ENCODE measurements around the gene LGALS16.
"Not testable (repeated sequence)": the region's sequence is repeated elsewhere in the genome, so short reads cannot be mapped to it uniquely, and the experiment has no call there.

The LGALS16 gene

DNA sequence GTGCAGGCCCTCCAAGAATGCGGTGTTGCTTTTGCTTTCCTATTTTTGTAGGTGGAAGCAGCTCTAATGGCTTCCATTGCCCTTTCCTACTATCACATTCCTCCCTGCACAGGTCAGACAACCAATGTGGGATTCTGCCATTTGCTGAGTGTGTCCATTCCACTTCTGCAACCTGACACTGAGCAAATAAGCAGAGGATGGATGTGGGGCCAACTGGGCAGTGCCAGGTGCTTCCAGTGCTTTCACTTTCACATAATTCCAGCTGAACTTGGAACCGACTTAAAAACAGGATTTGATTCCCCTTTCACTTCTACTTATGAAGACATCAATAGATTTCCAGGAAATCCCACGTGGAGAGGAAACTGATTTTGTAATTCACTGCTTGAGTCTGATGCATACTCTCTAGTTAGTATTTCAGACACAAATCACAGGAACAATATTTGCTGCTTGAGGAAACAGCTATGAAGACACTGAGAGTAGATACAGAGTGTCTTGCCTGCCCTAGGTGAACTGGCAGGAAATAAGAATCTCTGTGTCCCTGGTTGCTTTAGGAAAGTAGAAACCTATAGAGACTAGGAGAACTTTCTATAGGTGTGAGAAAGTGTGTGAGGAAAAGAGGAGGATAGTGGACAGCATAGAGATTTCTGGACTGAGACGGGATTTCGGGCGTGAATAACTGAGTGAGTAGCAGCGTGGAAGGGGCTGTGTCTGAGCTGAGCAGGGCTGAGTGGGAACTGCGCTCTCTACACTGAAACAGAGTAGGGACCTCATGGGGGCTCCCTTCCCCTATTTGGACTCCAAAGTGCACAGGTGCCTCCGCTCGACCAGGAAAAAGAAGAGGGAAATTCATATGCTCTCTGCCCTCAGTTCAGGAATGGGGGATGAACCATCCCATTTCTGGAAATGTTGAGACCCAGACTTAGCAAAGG, 22.5 kb downstream of the LGALS16 start:
- DNase-seq (ENCODE audit: low read depth in 3 of 3, low spot score in 1 of 3): no peak

DNA sequence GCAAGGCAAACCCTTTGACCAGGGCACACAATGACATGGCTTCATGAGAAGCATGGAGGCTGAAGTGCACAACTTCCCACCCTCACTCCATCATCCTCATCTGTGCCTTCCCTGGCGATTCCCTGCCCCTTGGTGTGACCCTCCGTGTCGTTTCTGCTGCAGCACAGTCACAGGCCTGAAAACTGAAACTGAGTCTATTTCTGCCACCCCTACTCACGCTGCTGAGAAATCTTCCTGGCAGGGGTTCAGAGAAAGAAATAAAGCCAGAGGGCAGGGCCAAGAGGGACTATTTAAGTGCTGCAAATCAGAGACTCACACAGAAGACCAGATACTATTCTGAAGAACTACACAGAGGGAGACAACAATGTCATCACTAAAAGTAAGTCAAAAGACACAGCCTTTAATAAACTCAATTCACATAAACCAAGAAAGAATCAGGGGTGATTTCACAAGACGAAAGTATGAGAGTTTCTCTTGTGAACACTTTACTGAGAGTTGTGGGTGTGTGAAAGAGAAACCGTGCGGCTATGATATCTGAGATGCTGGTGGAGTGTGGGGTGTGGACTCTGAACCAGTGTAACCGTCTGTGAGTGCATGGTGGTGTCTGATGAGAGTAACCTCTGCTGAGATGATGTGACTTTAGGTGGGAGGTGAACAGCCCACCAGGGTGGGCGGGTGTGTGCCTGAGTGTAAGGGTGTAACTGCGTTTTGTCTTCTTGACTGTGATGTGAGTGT, 23.5 kb downstream of the LGALS16 start:
- DNase-seq (ENCODE audit: low read depth in 3 of 3, low spot score in 1 of 3): peak in 1 of 3 donors; percentile 28

DNA sequence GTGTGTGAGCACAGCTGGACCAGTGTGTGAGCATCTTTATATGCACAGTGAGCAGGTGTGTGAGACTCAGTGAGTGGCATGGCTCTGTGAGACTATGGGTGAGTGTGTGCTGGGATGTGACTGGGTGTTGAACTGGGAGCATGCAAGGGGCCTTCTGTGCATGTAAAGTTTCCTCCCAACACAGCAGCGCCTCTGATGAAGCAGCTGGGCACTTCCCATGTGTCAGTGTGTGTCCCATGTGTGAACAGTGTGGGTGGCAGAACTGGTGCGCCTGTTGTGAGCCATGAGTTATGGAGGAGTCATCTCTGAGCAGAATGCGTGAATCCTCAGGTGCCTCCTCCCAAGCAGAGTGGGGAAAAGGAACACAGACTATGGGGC, 24.1 kb downstream of the LGALS16 start:
- peak in 1 of 3 donors; percentile 26 for DNase-seq (ENCODE audit: low read depth in 3 of 3, low spot score in 1 of 3)

DNA sequence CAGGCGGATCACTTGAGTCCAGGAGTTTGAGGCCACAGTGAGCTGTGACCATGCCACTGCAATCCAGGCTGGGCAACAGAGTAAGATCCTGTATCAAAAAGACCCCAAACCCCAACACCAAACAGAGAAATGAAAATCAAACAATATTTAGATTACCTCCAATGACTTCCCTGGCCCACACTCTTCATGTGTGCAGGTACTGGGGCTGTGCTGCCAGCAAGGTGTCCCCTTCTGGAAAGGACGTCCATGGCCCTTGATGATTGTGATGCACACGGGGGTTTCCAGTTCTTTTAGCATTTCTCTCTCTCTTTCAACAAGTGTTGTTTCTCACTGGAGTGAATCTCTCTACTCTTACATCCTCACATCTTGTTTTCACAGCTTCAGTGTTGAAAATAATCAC, 24.9 kb downstream of the LGALS16 start:
- no peak for DNase-seq (ENCODE audit: low read depth in 3 of 3, low spot score in 1 of 3)

DNA sequence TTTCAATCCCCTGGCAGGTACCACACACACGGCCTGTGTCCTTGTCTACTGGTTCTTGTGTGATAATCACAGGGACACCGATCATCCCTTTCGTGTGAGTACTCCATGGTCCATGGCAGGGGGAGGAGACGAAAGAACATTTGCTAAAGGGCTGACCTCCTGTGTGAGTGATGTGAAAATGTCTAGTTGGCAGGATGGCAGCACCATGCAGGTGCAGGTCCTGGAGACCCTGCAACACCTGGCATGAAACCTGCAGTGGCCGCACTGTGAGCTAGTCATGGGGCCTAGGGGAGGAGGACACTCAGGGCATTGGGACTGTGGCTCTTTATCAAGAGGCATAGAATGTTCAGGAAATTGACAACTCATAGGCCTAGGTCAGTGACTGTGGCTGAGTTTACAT, 25.7 kb downstream of the LGALS16 start:
- no peak for DNase-seq (ENCODE audit: low read depth in 3 of 3, low spot score in 1 of 3)

DNA sequence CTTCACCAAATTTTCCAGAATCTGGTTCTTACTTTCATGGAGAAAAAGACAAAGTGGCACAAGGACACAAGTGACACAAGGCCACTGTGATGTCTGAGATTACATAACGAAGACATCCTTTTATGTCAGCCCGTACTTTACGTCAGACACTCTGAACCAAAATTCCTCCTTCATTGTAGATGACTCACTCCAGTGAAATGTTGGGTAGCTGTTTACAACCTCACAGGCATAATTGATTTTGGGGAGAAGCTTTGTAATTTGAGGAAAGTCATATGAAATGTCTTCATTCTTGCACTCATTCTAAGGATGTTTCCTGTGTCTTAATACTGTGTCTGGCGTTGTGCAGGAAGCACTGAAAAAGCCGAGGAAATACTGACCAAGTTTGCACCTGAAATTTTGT, 28.6 kb downstream of the LGALS16 start:
- DNase-seq (ENCODE audit: low read depth in 3 of 3, low spot score in 1 of 3): no peak

DNA sequence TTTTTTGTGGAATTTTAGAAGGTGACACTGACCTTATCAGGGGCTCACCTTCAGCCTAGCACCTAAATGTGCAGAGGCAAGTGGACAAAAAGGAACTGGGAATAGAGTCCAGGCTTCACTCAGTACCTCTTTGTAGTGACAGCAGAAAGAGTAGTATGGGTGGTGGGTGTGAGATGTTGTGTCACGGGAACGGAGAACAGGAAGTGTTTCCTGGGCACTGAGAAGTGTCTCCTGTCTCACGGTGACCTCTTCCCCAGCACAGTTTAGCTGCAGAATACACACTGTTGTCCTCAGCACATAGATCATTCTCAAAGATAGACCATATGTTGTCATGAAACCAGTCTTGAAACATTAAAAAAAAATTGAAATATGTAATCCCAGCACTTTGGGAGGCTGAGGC, 31.0 kb downstream of the LGALS16 start:
- no peak for DNase-seq (ENCODE audit: low read depth in 3 of 3, low spot score in 1 of 3)

DNA sequence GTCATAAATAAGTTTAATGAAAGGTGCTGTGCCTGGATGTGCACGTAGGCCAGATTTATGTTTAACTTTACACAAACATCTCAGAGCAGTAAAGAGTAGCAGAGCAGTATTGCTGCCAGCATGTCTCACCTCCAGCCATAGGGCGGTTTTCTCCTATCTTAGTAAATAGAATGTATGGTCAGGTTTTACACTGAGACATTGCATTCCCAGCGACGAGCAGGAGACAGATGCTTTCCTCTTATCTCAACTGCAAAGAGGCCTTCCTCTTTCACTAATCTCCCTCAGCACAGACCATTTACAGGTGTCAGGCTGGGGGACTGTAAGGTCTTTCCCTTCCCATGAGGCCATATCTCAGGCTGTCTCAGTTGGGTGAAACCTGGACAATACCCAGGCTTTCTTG, 32.9 kb downstream of the LGALS16 start:
- DNase-seq (ENCODE audit: low read depth in 3 of 3, low spot score in 1 of 3): not testable (repeated sequence)

DNA sequence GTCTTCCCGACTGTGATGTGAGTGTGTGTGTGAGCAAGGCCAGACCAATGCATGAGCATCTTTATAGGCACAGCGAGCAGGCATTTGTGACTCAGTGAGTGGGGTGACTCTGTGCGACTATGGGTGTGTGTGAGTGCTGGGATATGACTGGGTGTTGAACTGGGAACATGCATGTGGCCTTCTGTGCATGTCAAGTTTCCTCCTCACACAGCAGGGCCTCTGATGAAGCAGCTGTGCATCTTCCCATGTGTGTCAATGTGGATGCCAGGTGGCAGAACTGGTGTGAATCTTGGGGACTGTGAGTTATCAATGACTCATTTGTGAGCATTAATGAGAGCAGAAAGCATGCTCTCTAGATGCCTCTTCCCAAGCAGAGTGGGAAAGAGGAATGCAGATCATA, 36.5 kb downstream of the LGALS16 start:
- DNase-seq (ENCODE audit: low read depth in 3 of 3, low spot score in 1 of 3): no peak

DNA sequence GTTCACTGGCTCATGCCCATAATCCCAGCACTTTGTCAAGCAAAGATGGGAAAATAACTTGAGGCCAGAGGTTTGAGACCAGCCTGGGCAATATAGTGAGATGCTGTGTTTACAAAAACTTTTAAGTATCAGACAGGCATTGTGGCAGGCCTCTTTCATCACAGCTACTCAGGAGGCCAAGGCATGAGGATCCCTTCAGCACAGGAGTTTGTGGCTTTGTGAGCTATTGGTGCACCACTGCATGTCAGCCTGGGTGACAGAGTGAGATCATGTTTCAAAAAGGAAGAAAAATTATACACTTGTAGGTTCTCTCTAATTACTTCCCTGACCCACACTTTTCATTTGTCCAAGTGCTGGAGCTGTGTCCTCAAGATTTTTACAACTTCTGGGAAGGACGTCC, 37.1 kb downstream of the LGALS16 start:
- DNase-seq (ENCODE audit: low read depth in 3 of 3, low spot score in 1 of 3): no peak

DNA sequence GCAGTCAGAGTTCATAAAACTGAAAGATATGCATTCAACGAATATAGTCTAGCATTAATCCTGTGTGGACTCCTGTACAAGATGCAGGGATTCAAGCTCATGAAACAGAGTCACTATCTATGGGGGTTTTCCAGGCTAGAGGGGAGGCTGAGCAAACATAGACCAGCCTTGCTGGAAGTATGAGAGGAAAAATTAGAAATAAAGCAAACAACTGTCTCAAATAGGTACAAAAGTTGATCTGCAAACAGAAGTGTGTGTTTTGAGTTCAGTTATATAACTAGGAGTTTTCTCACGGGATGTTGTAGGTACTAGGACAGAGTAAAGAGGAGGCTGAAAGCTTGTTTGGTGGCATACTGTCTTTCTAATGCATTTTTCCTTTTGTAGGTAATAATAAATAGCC, 40.0 kb downstream of the LGALS16 start:
- no peak for DNase-seq (ENCODE audit: low read depth in 3 of 3, low spot score in 1 of 3)

DNA sequence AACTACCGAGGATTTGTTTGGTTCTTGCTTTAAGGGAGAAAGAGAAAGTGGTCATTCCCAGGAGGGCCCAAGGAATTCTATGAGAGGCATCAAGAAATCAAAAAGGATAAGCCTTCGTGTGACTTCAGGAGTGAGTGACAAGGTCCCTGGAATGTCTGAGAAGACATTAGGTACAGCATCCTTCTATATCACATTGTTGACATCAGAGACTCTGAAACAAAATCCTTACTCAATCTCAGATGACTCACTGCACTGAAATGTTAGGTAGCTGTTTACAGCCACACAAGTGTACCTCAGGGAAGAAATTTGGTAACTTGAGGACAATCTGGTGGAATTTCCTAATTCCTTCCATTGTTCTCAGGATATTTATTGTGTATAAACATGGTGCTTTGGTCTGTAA, 40.7 kb downstream of the LGALS16 start:
- DNase-seq (ENCODE audit: low read depth in 3 of 3, low spot score in 1 of 3): no peak

DNA sequence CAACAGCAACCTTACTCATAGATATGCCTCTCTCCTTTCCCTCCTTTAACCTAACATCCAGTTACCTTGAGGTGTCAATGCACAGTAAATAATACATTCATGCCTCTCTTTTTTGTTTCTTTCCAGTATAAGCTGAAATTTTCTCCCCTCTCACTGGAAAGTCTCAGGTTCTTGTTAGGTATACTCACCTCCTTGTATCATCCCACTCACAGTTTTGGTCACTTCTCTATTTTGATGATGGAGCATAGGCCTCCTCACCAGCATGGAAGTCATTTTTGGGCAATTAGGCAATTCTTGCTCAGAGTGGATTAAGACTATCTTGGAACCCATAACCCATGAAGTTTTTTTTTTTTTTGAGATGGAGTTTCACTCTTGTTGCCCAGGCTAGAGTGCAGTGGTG, 42.8 kb downstream of the LGALS16 start:
- DNase-seq (ENCODE audit: low read depth in 3 of 3, low spot score in 1 of 3): no peak

DNA sequence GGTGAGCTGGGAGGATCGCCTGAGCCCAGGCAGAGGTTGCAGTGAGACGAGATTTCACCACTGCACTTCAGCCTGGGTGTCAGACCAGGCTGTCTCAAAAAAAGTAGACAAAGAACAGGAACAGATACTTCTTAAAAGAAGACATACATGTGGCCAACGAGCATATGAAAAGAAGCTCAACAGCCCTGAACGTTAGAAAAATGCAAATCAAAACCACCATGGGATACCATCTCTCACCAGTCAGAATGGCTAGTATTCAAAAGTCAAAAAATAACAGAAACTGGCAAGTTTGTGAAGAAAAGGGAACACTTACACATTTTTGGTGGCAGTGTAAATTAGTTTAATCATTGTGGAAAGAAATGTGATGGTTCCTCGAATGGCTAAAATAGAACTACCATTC, 45.6 kb downstream of the LGALS16 start:
- DNase-seq (ENCODE audit: low read depth in 3 of 3, low spot score in 1 of 3): no peak

DNA sequence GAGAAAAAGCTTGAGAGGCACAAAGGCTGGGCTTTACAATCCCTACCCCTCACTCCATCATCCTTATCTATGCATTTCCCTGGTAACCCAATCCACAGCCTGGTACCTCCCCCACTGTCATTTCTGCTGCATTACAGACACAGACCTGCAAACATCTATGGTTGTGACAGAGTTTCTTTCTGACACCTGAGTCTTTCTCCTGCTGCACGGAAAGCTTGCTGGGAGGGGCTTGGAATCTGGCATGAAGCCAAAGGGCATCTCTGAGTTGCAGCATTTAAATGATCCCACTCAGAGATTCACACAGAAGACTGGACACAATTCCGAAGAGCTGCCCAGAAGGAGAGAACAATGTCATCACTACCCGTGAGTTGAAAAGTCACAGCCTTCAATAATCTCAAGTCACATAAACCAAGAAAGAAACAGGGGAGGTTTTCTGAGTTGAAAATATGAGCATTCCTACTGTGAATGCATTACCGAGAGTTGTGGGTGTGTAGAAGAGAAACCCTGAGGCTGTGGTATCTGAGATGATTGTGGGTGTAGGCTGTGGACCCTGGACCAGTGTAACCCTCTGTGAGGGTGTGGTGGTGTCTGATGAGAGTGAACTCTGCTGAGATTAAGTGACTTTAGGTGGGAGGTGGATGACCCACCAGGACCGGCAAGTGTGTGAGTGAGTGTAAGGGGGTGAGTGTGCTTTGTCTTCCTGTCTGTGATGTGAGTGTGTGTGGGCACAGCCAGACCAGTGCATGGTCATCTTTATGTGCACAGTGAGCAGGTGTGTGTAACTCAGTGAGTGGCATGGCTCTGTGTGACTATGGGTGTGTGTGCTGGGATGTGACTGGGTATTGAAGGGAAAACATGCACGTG, 48.7 kb downstream of the LGALS16 start, which contains the start of gene LGALS14:
TSS of gene LGALS14 (plus strand) at position 301 of the 864 bp plus-strand sequence. CDS start at position 349, 48 bp downstream.
- no peak for DNase-seq (ENCODE audit: low read depth in 3 of 3, low spot score in 1 of 3)

DNA sequence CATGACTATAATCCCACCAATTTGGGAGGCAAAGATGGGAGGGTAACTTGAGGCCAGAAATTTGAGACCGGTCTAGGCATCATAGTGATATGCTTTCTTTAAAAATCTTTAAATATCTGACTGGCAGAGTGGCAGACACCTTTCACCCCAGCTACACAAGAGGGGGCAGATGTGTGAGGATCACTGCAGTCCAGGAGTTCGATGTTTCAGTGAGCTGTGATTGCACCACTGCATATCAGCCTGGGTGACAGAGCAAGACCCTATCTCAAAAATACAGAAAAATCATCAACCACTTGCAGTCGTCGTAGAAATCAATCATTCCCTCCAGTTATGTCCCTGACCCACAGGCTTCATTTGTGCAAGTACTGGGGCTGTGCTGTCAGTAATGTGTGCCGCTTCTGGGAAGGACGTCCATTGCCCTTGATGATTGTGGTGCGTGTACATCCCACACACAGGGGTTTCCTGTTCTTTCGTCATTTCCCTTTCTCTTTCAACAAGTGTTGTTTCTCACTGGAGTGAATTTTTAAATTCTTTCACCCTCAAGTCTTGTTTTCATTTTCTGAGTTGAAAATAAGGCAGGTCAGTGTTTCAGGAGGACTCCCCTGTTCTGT, 50.0 kb downstream of the LGALS16 start:
- no peak for DNase-seq (ENCODE audit: low read depth in 3 of 3, low spot score in 1 of 3)

DNA sequence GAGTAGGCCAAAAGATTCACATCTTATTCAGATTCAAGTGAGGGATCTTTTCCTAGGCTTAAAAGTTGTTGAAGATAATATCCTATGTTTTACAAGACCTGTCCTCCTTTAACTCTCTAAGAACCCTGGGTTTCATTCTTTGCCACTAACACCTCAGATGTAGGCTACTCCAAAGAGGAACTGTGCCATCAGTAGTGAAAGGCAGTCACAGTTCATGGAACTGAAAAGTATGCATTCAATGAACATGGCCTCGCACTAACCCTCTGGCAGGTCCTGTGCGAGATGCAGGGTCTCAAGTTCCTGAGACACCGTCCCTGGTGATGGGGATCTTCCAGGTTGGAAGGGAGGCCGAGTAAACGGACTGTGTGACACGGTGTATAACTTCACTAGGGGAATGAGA, 52.9 kb downstream of the LGALS16 start:
- DNase-seq (ENCODE audit: low read depth in 3 of 3, low spot score in 1 of 3): no peak

DNA sequence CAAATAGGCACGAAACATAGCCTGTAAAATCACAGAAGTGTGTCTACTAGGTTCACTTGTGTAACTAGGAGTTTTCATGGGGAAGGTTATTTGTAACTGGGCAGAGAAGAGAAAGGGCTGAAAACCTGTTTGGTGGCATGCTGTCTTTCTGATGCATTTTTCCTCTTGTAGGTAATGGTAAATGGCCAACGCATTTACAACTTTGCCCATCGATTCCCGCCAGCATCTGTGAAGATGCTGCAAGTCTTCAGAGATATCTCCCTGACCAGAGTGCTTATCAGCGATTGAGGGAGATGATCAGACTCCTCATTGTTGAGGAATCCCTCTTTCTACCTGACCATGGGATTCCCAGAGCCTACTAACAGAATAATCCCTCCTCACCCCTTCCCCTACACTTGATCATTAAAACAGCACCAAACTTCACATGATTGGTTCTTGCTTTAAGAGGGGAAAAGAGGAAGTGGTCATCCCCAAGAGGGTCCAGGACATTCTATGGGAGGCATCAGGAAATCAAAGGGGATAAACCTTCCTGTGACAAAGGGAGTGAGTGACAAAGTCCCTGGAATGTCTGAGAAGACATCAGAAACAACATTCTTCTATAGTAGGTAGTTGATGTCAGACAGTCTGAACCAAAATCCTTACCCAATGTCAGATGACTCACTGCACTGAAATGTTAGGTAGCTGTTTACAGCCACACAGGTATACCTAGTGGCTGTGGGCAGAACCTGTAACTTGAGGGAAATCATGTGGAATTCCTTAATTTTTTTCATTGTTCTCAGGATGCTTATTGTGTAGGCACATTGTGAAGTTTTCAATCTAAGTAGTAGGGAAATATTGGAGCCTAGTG, 53.5 kb downstream of the LGALS16 start:
- no peak for DNase-seq (ENCODE audit: low read depth in 3 of 3, low spot score in 1 of 3)
